Measurements from ENCODE around the gene GABRB3. TPM values are rescaled to one million over a fixed set of nuclear protein-coding genes. Genes with fewer than 3 reads are reported as not detected.

Gene GABRB3
- total and polyA plus RNA-seq, 4 donors, result 0.09 to 1.2 (median 0.50) TPM

DNA sequence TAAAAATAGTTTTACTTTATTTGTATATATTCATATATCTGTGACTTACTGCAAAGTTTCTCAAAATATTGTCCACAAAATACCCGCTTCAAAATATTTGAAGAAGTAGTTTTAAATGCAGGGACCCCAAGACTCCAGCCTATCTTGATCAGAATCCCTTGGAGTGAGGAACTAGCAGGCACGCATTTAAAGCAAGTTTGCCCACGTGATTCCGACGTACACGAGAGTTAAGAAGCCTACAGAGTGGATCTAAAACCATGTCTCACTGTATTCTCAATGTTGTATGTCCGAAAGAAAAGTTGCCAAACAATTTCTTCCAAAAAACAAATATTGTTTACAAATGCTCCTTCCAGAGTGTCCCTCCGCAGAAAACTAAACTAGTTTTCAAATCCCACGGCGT is 1.7 kb downstream of the GABRB3 start:
- Histone ChIP-seq H3K36me3 (ENCODE audit: control insufficient read depth in 4 of 4, insufficient read depth in 3 of 4, low read depth in 1 of 4, low read length in 3 of 4) (no peaks in the 10 kb centered on the region), H3K4me3 (ENCODE audit: low read depth in 1 of 3, low read length in 3 of 3) (no peak overlapping the region), H3K9ac (ENCODE audit: low read depth in 1 of 2, low read length in 2 of 2) (no peak overlapping the region), H3K9me3 (ENCODE audit: control insufficient read depth in 4 of 4, low read length in 3 of 4) (peaks cover 0 to 2% (median 0%) of the 10 kb centered on the region in 4 donors), H3K27ac (ENCODE audit: low read depth in 1 of 2, low read length in 2 of 2) (no peak overlapping the region), H3K27me3 (ENCODE audit: control insufficient read depth in 4 of 4, insufficient read depth in 4 of 4, low read length in 3 of 4) (peaks cover 0 to 3% (median under 1%) of the 10 kb centered on the region in 4 donors), H3K4me1 (ENCODE audit: control insufficient read depth in 4 of 4, insufficient read depth in 4 of 4, low read length in 3 of 4) (peaks cover 3 to 16% (median 12%) of the 10 kb centered on the region in 4 donors)
- WGBS, result 14% methylated on average over 10 of the region's 10 CpGs
- DNase-seq (ENCODE audit: low spot score), result no peak
- TF ChIP-seq JUND (IDR thresholded peaks at IDR 0.05) (no peak), TAF1 (conservative IDR thresholded peaks at IDR 0.05) (no peak), GABPA (IDR thresholded peaks at IDR 0.05 in 1 of 2, conservative IDR thresholded peaks at IDR 0.05 in 1 of 2) (no peak), HNF4G (IDR thresholded peaks at IDR 0.05) (no peak), RXRA (IDR thresholded peaks at IDR 0.05) (no peak), HNF4A (conservative IDR thresholded peaks at IDR 0.05) (no peak), EGR1 (IDR thresholded peaks at IDR 0.05; ENCODE audit: low read depth in 2 of 2) (no peak), SP1 (IDR thresholded peaks at IDR 0.05) (no peak)
- TF ChIP-seq, protein P1, sequence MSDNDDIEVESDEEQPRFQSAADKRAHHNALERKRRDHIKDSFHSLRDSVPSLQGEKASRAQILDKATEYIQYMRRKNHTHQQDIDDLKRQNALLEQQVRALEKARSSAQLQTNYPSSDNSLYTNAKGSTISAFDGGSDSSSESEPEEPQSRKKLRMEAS (IDR thresholded peaks at IDR 0.05), result no peak

DNA sequence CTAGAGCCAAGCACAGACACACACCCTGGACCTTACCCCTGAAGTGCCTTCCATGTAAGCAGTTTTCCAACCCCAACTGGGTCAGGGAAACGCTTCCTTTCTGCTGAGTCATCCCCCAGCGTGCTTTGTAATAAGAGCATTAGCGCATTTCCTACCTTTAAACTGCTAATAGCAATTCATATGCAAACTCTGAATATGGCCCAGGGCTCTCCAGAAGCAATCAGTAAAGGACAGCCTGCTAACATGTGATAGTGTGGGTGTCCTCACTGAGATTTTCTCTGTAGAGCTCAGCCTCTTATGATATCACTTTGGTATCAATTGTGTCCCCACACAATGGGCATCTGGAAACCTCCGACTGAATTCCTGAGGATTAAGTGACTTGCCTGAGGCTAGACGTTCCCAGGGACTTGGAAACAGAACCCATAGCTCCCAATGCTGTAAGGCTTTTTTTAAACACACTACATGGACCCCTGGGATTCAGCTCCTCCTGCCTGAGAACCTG is 5.6 kb downstream of the GABRB3 start:
- Histone ChIP-seq H3K9ac (ENCODE audit: low read depth in 1 of 2, low read length in 2 of 2) (no peak overlapping the region), H3K27ac (ENCODE audit: low read depth in 1 of 2, low read length in 2 of 2) (no peak overlapping the region), H3K36me3 (ENCODE audit: control insufficient read depth in 4 of 4, insufficient read depth in 3 of 4, low read depth in 1 of 4, low read length in 3 of 4) (no peaks in the 10 kb centered on the region), H3K27me3 (ENCODE audit: control insufficient read depth in 4 of 4, insufficient read depth in 4 of 4, low read length in 3 of 4) (peaks cover 0 to 3% (median under 1%) of the 10 kb centered on the region in 4 donors), H3K4me3 (ENCODE audit: low read depth in 1 of 3, low read length in 3 of 3) (no peak overlapping the region), H3K4me1 (ENCODE audit: control insufficient read depth in 4 of 4, insufficient read depth in 4 of 4, low read length in 3 of 4) (peaks cover 0 to 5% (median 2%) of the 10 kb centered on the region in 4 donors), H3K9me3 (ENCODE audit: control insufficient read depth in 4 of 4, low read length in 3 of 4) (peaks cover 0 to 2% (median 0%) of the 10 kb centered on the region in 4 donors)
- TF ChIP-seq, protein P2, sequence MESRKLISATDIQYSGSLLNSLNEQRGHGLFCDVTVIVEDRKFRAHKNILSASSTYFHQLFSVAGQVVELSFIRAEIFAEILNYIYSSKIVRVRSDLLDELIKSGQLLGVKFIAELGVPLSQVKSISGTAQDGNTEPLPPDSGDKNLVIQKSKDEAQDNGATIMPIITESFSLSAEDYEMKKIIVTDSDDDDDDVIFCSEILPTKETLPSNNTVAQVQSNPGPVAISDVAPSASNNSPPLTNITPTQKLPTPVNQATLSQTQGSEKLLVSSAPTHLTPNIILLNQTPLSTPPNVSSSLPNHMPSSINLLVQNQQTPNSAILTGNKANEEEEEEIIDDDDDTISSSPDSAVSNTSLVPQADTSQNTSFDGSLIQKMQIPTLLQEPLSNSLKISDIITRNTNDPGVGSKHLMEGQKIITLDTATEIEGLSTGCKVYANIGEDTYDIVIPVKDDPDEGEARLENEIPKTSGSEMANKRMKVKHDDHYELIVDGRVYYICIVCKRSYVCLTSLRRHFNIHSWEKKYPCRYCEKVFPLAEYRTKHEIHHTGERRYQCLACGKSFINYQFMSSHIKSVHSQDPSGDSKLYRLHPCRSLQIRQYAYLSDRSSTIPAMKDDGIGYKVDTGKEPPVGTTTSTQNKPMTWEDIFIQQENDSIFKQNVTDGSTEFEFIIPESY (IDR thresholded peaks at IDR 0.05), result no peak
- TF ChIP-seq, protein P3, sequence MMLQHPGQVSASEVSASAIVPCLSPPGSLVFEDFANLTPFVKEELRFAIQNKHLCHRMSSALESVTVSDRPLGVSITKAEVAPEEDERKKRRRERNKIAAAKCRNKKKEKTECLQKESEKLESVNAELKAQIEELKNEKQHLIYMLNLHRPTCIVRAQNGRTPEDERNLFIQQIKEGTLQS (IDR thresholded peaks at IDR 0.05), result no peak
- WGBS, result 12% methylated on average over 5 of the region's 5 CpGs
- DNase-seq (ENCODE audit: low spot score), result no peak

DNA sequence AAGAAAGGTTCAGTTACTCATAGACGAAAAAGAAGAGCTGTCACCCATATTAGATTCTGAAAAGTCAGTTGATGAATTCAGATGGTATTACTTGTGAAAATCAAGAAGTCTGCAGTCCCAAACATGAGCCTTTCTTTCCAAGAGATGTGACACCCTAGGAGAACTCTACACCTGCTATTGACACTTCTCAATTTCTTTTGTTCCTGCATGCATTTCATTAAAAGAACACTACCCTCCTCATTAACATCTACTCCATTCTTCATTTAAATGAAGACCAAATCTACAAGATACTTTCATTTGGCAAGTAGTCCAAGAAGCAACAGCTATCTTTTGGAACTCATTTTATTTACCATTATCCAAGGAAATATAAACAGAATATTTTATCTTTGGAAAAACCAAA is 6.6 kb downstream of the GABRB3 start:
- 21% methylated on average over 1 of the region's 1 CpG for WGBS
- H3K36me3 ChIP-seq (ENCODE audit: control insufficient read depth in 4 of 4, insufficient read depth in 3 of 4, low read depth in 1 of 4, low read length in 3 of 4), result no peaks in the 10 kb centered on the region
- H3K9me3 ChIP-seq (ENCODE audit: control insufficient read depth in 4 of 4, low read length in 3 of 4), result peaks cover 0 to 2% (median 0%) of the 10 kb centered on the region in 4 donors
- no peaks in the 10 kb centered on the region for H3K4me1 ChIP-seq (ENCODE audit: control insufficient read depth in 4 of 4, insufficient read depth in 4 of 4, low read length in 3 of 4)
- H3K9ac ChIP-seq (ENCODE audit: low read depth in 1 of 2, low read length in 2 of 2), result no peak overlapping the region
- H3K27me3 ChIP-seq (ENCODE audit: control insufficient read depth in 4 of 4, insufficient read depth in 4 of 4, low read length in 3 of 4), result peaks cover 0 to 3% (median under 1%) of the 10 kb centered on the region in 4 donors
- no peak overlapping the region for H3K4me3 ChIP-seq (ENCODE audit: low read depth in 1 of 3, low read length in 3 of 3)
- no peak overlapping the region for H3K27ac ChIP-seq (ENCODE audit: low read depth in 1 of 2, low read length in 2 of 2)
- DNase-seq (ENCODE audit: low spot score), result no peak
- TF ChIP-seq, protein P3 (IDR thresholded peaks at IDR 0.05), result no peak
- TF ChIP-seq GABPA (IDR thresholded peaks at IDR 0.05 in 1 of 2, conservative IDR thresholded peaks at IDR 0.05 in 1 of 2) (no peak), SP1 (IDR thresholded peaks at IDR 0.05) (no peak), EGR1 (IDR thresholded peaks at IDR 0.05; ENCODE audit: low read depth in 2 of 2) (no peak), HNF4G (IDR thresholded peaks at IDR 0.05) (no peak), NR2F2 (IDR thresholded peaks at IDR 0.05) (no peak), RAD21 (IDR thresholded peaks at IDR 0.05) (no peak), HNF4A (conservative IDR thresholded peaks at IDR 0.05) (no peak), FOXA1 (IDR thresholded peaks at IDR 0.05) (no peak), RXRA (IDR thresholded peaks at IDR 0.05) (no peak), JUND (IDR thresholded peaks at IDR 0.05) (no peak)
- TF ChIP-seq, protein P1 (IDR thresholded peaks at IDR 0.05), result no peak
- TF ChIP-seq, protein P4, sequence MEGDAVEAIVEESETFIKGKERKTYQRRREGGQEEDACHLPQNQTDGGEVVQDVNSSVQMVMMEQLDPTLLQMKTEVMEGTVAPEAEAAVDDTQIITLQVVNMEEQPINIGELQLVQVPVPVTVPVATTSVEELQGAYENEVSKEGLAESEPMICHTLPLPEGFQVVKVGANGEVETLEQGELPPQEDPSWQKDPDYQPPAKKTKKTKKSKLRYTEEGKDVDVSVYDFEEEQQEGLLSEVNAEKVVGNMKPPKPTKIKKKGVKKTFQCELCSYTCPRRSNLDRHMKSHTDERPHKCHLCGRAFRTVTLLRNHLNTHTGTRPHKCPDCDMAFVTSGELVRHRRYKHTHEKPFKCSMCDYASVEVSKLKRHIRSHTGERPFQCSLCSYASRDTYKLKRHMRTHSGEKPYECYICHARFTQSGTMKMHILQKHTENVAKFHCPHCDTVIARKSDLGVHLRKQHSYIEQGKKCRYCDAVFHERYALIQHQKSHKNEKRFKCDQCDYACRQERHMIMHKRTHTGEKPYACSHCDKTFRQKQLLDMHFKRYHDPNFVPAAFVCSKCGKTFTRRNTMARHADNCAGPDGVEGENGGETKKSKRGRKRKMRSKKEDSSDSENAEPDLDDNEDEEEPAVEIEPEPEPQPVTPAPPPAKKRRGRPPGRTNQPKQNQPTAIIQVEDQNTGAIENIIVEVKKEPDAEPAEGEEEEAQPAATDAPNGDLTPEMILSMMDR (IDR thresholded peaks at IDR 0.05; ENCODE audit: low read depth, low read length, missing input control), result no peak
- TF ChIP-seq, protein P2 (IDR thresholded peaks at IDR 0.05), result no peak
